Dedifferentiated amniotic fluid mesenchymal stem cell (primary cell): ENCODE results near the gene CCER1.

ENCODE experiments used
- DNase-seq: peaks from one replicate; pipeline ENCODE4 v3.0.0-alpha.2; 2016; ENCODE audit errors: extremely low spot score

The CCER1 gene

GRCh38 chr12:90921536-90921935 is 33.4 kb downstream of the CCER1 start:
- DNase-seq = no peak

- DNase-seq = no peak
These were observed 34.8 kb downstream of the CCER1 start for GRCh38 chr12:90920222-90920621.

GRCh38 chr12:90917431-90917830 is 37.5 kb downstream of the CCER1 start:
- DNase-seq = no peak

GRCh38 chr12:90916516-90916915 is 38.5 kb downstream of the CCER1 start:
- no peak for DNase-seq

GRCh38 chr12:90915353-90915752 is 39.6 kb downstream of the CCER1 start:
- DNase-seq = no peak

- no peak for DNase-seq
These were observed 44.0 kb downstream of the CCER1 start for GRCh38 chr12:90910958-90911357.

- peak; percentile 43 for DNase-seq
These were observed 45.8 kb downstream of the CCER1 start for GRCh38 chr12:90909069-90909770.

GRCh38 chr12:90908465-90908864 is 46.5 kb downstream of the CCER1 start:
- DNase-seq = no peak

- no peak for DNase-seq
These were observed 49.1 kb downstream of the CCER1 start for GRCh38 chr12:90905691-90906370.

- DNase-seq = no peak
These were observed 52.4 kb downstream of the CCER1 start for GRCh38 chr12:90902596-90902995.
